Measurements from ENCODE around the gene TEX101.

TEX101 gene

GRCh38 chr19:43462383-43462782, 47.7 kb downstream of the TEX101 start:
- Histone ChIP-seq H3K79me2 (ENCODE audit: insufficient read depth, low read length) (no peaks in the 10 kb centered on the region), H3K4me3 (ENCODE audit: low read depth in 1 of 2, low read length in 2 of 2) (no peak overlapping the region), H3K27me3 (ENCODE audit: insufficient read depth, low read length, poor library complexity) (no peaks in the 10 kb centered on the region), H3K9ac (ENCODE audit: low read depth, low read length) (no peak overlapping the region), H3K4me2 (ENCODE audit: insufficient read depth, low read length) (no peak overlapping the region), H3K27ac (ENCODE audit: low read length) (no peak overlapping the region), H4K20me1 (ENCODE audit: insufficient read depth, low read length) (no peaks in the 10 kb centered on the region), H2AFZ (ENCODE audit: low read depth, low read length) (no peak overlapping the region), H3K36me3 (ENCODE audit: insufficient read depth, low read length) (no peaks in the 10 kb centered on the region), H3K9me3 (ENCODE audit: insufficient read depth, low read length, severe bottlenecking) (no peaks in the 10 kb centered on the region), H3K4me1 (ENCODE audit: insufficient read depth, low read length) (peaks cover 18% of the 10 kb centered on the region)
- DNase-seq (no peak), ATAC-seq (ENCODE audit: insufficient read depth, low read depth) (no peak)
- no peak for TF ChIP-seq CTCF (IDR thresholded peaks at IDR 0.05; ENCODE audit: borderline replicate concordance, extremely low read depth, low read length, poor library complexity, severe bottlenecking)
- no peak for TF ChIP-seq EZH2 (IDR thresholded peaks at IDR 0.05; ENCODE audit: borderline replicate concordance, low read depth, low read length, severe bottlenecking)

GRCh38 chr19:43462785-43463380, 48.2 kb downstream of the TEX101 start:
- no peaks in the 10 kb centered on the region for H3K79me2 ChIP-seq (ENCODE audit: insufficient read depth, low read length)
- H2AFZ ChIP-seq (ENCODE audit: low read depth, low read length) = no peak overlapping the region
- H3K9me3 ChIP-seq (ENCODE audit: insufficient read depth, low read length, severe bottlenecking) = no peaks in the 10 kb centered on the region
- DNase-seq = no peak
- H3K4me3 ChIP-seq (ENCODE audit: low read depth in 1 of 2, low read length in 2 of 2) = no peak overlapping the region
- H3K36me3 ChIP-seq (ENCODE audit: insufficient read depth, low read length) = no peaks in the 10 kb centered on the region
- no peak overlapping the region for H3K27ac ChIP-seq (ENCODE audit: low read length)
- peaks cover 18% of the 10 kb centered on the region for H3K4me1 ChIP-seq (ENCODE audit: insufficient read depth, low read length)
- no peak for TF ChIP-seq CTCF (IDR thresholded peaks at IDR 0.05; ENCODE audit: borderline replicate concordance, extremely low read depth, low read length, poor library complexity, severe bottlenecking)
- no peak for TF ChIP-seq EZH2 (IDR thresholded peaks at IDR 0.05; ENCODE audit: borderline replicate concordance, low read depth, low read length, severe bottlenecking)
- H3K27me3 ChIP-seq (ENCODE audit: insufficient read depth, low read length, poor library complexity) = no peaks in the 10 kb centered on the region
- ATAC-seq (ENCODE audit: insufficient read depth, low read depth) = no peak
- no peak overlapping the region for H3K9ac ChIP-seq (ENCODE audit: low read depth, low read length)
- no peak overlapping the region for H3K4me2 ChIP-seq (ENCODE audit: insufficient read depth, low read length)
- H4K20me1 ChIP-seq (ENCODE audit: insufficient read depth, low read length) = no peaks in the 10 kb centered on the region

GRCh38 chr19:43463381-43464133, 48.9 kb downstream of the TEX101 start:
- Histone ChIP-seq H4K20me1 (ENCODE audit: insufficient read depth, low read length) (no peaks in the 10 kb centered on the region), H3K4me1 (ENCODE audit: insufficient read depth, low read length) (peaks cover 18% of the 10 kb centered on the region), H2AFZ (ENCODE audit: low read depth, low read length) (peak overlapping the region; percentile 74), H3K4me2 (ENCODE audit: insufficient read depth, low read length) (peak overlapping the region; percentile 75), H3K27me3 (ENCODE audit: insufficient read depth, low read length, poor library complexity) (no peaks in the 10 kb centered on the region), H3K36me3 (ENCODE audit: insufficient read depth, low read length) (no peaks in the 10 kb centered on the region), H3K9me3 (ENCODE audit: insufficient read depth, low read length, severe bottlenecking) (no peaks in the 10 kb centered on the region), H3K79me2 (ENCODE audit: insufficient read depth, low read length) (no peaks in the 10 kb centered on the region), H3K27ac (ENCODE audit: low read length) (no peak overlapping the region), H3K9ac (ENCODE audit: low read depth, low read length) (peak overlapping the region; percentile 48; the same call in 1 of the 2 replicates), H3K4me3 (ENCODE audit: low read depth in 1 of 2, low read length in 2 of 2) (peak overlapping the region; percentile 25 to 56; a peak in 3 of 4 replicates)
- no peak for TF ChIP-seq CTCF (IDR thresholded peaks at IDR 0.05; ENCODE audit: borderline replicate concordance, extremely low read depth, low read length, poor library complexity, severe bottlenecking)
- TF ChIP-seq EZH2 (IDR thresholded peaks at IDR 0.05; ENCODE audit: borderline replicate concordance, low read depth, low read length, severe bottlenecking) = no peak
- DNase-seq (peak; percentile 86), ATAC-seq (ENCODE audit: insufficient read depth, low read depth) (peak; percentile 82)
